ENCODE measurements around the gene PPP6R3.
"Not testable (repeated sequence)": the region's sequence is repeated elsewhere in the genome, so short reads cannot be mapped to it uniquely, and the experiment has no call there.

Gene PPP6R3

DNA sequence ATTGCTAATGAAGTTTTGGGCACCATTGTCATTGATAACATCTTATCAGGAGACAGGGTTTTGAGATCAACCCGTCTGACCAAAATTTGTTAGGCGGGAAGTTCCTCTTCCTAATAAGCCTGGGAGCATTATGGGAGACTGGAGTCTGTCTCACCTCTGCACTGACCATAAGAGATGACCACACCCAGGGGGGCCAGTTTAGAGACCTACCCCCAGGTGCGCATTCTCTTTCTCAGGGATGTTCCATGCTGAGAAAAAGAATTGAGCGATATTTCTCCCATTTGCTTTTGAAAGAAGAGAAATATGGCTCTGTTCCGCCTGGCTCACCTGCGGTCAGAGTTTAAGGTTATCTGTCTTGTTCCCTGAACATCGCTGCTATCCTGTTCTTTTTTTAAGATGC, 80.0 kb downstream of the PPP6R3 start:
- WGBS (ENCODE audit: extremely low coverage, insufficient coverage, insufficient read length): no CpG with 5 or more reads among the region's 7 CpGs
- not testable (repeated sequence) for H3K4me2 ChIP-seq (ENCODE audit: low read length); H4K12ac ChIP-seq (ENCODE audit: low read depth, low read length)

DNA sequence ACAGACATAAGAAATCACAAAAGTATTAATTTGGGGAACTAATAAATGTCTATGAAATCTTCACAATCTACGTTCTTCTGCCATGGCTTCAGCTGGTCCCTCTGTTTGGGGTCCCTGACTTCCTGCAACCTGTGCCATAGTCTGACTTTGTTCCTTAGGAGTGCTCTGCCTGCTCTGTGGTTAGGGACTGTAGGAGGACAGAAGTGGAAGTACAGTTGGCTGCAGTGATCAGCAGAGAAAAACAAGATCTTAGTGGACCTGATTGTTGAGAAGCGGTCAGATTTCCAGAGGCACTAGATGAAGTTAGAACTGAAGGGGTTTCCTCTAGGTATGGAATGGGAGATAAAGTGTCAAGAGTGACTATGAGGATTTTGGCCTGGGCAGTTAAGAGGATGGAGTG, 80.6 kb downstream of the PPP6R3 start:
- no peak overlapping the region for H3K14ac ChIP-seq (ENCODE audit: low read length)
- WGBS (ENCODE audit: extremely low coverage, insufficient coverage, insufficient read length): no CpG with 5 or more reads among the region's 2 CpGs
- H3K4me1 ChIP-seq (ENCODE audit: control insufficient read depth in 1 of 2, insufficient read depth in 2 of 2, low read length in 2 of 2): peaks cover 17 to 34% of the 10 kb centered on the region in 2 experiments
- H4K91ac ChIP-seq (ENCODE audit: low read depth, low read length): no peak overlapping the region
- no peak overlapping the region for H2BK5ac ChIP-seq (ENCODE audit: low read depth, low read length, poor library complexity)
- H3K36me3 ChIP-seq (ENCODE audit: control insufficient read depth in 1 of 2, insufficient read depth in 2 of 2, low read length in 2 of 2): peaks cover 17 to 20% of the 10 kb centered on the region in 2 experiments
- H3K18ac ChIP-seq (ENCODE audit: low read length): no peak overlapping the region
- peak overlapping the region; percentile 36 for H2AK5ac ChIP-seq (ENCODE audit: low read length)
- H3K79me2 ChIP-seq (ENCODE audit: control insufficient read depth, insufficient read depth, low read length, poor library complexity): peaks cover 9% of the 10 kb centered on the region
- no peaks in the 10 kb centered on the region for H3K27me3 ChIP-seq (ENCODE audit: insufficient read depth, low read length)
- H3K4ac ChIP-seq (ENCODE audit: low read depth, low read length): no peak overlapping the region
- H3K9ac ChIP-seq (ENCODE audit: low read length): no peak overlapping the region
- H2BK12ac ChIP-seq (ENCODE audit: low read length): no peak overlapping the region
- H3K27ac ChIP-seq (ENCODE audit: low read depth, low read length): no peak overlapping the region
- no peak overlapping the region for H2BK120ac ChIP-seq (ENCODE audit: insufficient read depth, low read length, poor library complexity)
- no peak overlapping the region for H3K23ac ChIP-seq (ENCODE audit: low read length)
- H2AFZ ChIP-seq (ENCODE audit: insufficient read depth, low read length, poor library complexity): no peak overlapping the region
- no peak overlapping the region for H3K4me3 ChIP-seq (ENCODE audit: low read depth, low read length)
- no peak overlapping the region for H3K4me2 ChIP-seq (ENCODE audit: low read length)
- no peak for DNase-seq
- no peak overlapping the region for H4K12ac ChIP-seq (ENCODE audit: low read depth, low read length)
- peaks cover 10% of the 10 kb centered on the region for H3K79me1 ChIP-seq (ENCODE audit: low read length)
- H3K9me3 ChIP-seq (ENCODE audit: insufficient read depth, low read depth, low read length): no peaks in the 10 kb centered on the region
- no peak overlapping the region for H4K8ac ChIP-seq (ENCODE audit: low read depth, low read length)

More for the DNA sequence above, 80.0 kb downstream of the PPP6R3 start:
- not testable (repeated sequence) for H2BK12ac ChIP-seq (ENCODE audit: low read length); H3K79me1 ChIP-seq (ENCODE audit: low read length); H3K9me3 ChIP-seq (ENCODE audit: insufficient read depth, low read depth, low read length); H2BK120ac ChIP-seq (ENCODE audit: insufficient read depth, low read length, poor library complexity); H2AK5ac ChIP-seq (ENCODE audit: low read length); H3K9ac ChIP-seq (ENCODE audit: low read length); H2AFZ ChIP-seq (ENCODE audit: insufficient read depth, low read length, poor library complexity); H3K14ac ChIP-seq (ENCODE audit: low read length); H3K27ac ChIP-seq (ENCODE audit: low read depth, low read length); H3K4ac ChIP-seq (ENCODE audit: low read depth, low read length); H3K4me3 ChIP-seq (ENCODE audit: low read depth, low read length); H2BK5ac ChIP-seq (ENCODE audit: low read depth, low read length, poor library complexity); DNase-seq; H4K91ac ChIP-seq (ENCODE audit: low read depth, low read length); H3K23ac ChIP-seq (ENCODE audit: low read length); H4K8ac ChIP-seq (ENCODE audit: low read depth, low read length); H3K18ac ChIP-seq (ENCODE audit: low read length); H3K79me2 ChIP-seq (ENCODE audit: control insufficient read depth, insufficient read depth, low read length, poor library complexity); H3K27me3 ChIP-seq (ENCODE audit: insufficient read depth, low read length)
- Histone ChIP-seq H3K36me3 (ENCODE audit: control insufficient read depth in 1 of 2, insufficient read depth in 2 of 2, low read length in 2 of 2) (peaks cover 17 to 18% of the 10 kb centered on the region in 2 experiments), H3K4me1 (ENCODE audit: control insufficient read depth in 1 of 2, insufficient read depth in 2 of 2, low read length in 2 of 2) (peaks cover 16 to 30% of the 10 kb centered on the region in 2 experiments)

DNA sequence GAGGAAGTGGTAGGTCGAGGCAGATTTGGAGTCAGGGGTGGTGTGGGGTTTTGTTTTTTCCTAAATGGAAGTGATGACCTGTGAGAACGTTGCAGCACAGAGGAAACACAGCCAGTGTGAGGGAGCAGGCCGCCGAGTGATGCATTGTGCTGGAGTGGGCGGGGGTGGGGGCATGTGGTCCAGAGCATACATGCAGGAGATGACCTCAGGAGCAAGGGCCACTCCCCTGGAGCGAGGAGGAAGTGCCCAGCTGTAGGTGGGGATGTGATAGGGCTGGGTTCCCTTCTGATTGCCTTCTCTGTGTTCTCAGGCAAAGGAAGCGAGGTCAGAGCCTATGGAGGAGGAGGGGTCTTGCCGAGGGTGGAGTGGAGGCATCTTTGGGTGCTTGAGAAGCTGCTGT, 81.4 kb downstream of the PPP6R3 start:
- DNase-seq: peak in 1 of 2 donors; percentile 4
- no peak overlapping the region for H2BK5ac ChIP-seq (ENCODE audit: low read depth, low read length, poor library complexity)
- H3K27ac ChIP-seq (ENCODE audit: low read depth, low read length): peak overlapping the region; percentile 58
- H3K9me3 ChIP-seq (ENCODE audit: insufficient read depth, low read depth, low read length): no peaks in the 10 kb centered on the region
- no peak overlapping the region for H4K12ac ChIP-seq (ENCODE audit: low read depth, low read length)
- no peak overlapping the region for H3K4me2 ChIP-seq (ENCODE audit: low read length)
- peak overlapping the region; percentile 19 for H3K4ac ChIP-seq (ENCODE audit: low read depth, low read length)
- H3K18ac ChIP-seq (ENCODE audit: low read length): peak overlapping the region; percentile 74
- H2BK12ac ChIP-seq (ENCODE audit: low read length): peak overlapping the region; percentile 42
- WGBS (ENCODE audit: extremely low coverage, insufficient coverage, insufficient read length): no CpG with 5 or more reads among the region's 8 CpGs
- H2AFZ ChIP-seq (ENCODE audit: insufficient read depth, low read length, poor library complexity): no peak overlapping the region
- H4K8ac ChIP-seq (ENCODE audit: low read depth, low read length): peak overlapping the region; percentile 32
- no peak overlapping the region for H3K4me3 ChIP-seq (ENCODE audit: low read depth, low read length)
- H3K4me1 ChIP-seq (ENCODE audit: control insufficient read depth in 1 of 2, insufficient read depth in 2 of 2, low read length in 2 of 2): peaks cover 20 to 39% of the 10 kb centered on the region in 2 experiments
- no peak overlapping the region for H2AK5ac ChIP-seq (ENCODE audit: low read length)
- no peak overlapping the region for H3K23ac ChIP-seq (ENCODE audit: low read length)
- no peak overlapping the region for H3K9ac ChIP-seq (ENCODE audit: low read length)
- H3K14ac ChIP-seq (ENCODE audit: low read length): peak overlapping the region; percentile 64
- H3K27me3 ChIP-seq (ENCODE audit: insufficient read depth, low read length): no peaks in the 10 kb centered on the region
- peaks cover 19 to 25% of the 10 kb centered on the region in 2 experiments for H3K36me3 ChIP-seq (ENCODE audit: control insufficient read depth in 1 of 2, insufficient read depth in 2 of 2, low read length in 2 of 2)
- H2BK120ac ChIP-seq (ENCODE audit: insufficient read depth, low read length, poor library complexity): peak overlapping the region; percentile 30
- H3K79me1 ChIP-seq (ENCODE audit: low read length): peaks cover 10% of the 10 kb centered on the region
- no peak overlapping the region for H4K91ac ChIP-seq (ENCODE audit: low read depth, low read length)
- H3K79me2 ChIP-seq (ENCODE audit: control insufficient read depth, insufficient read depth, low read length, poor library complexity): peaks cover 9% of the 10 kb centered on the region

DNA sequence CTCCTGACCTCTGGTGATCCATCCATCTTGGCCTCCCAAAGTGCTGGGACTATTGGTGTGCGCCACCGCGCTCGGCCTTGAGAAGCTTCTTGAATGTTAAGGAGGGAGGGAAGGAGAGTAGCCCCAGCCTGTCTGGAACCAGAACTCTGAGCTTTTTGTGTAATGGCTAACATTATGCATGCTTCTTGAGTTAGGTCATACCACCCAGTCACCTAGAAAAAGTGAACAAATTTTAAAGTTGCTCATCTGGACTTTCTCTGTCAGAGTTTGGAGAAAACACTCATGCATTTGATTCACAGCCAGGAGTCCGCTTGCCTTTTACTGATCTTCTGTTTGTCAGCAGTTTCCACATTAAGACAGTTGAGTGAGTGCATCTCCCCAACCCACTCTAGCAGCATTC, 82.1 kb downstream of the PPP6R3 start:
- Histone ChIP-seq H3K4me3 (ENCODE audit: low read depth, low read length) (no peak overlapping the region), H3K4me1 (ENCODE audit: control insufficient read depth in 1 of 2, insufficient read depth in 2 of 2, low read length in 2 of 2) (peaks cover 20 to 39% of the 10 kb centered on the region in 2 experiments), H3K9me3 (ENCODE audit: insufficient read depth, low read depth, low read length) (peaks cover 2% of the 10 kb centered on the region), H3K27me3 (ENCODE audit: insufficient read depth, low read length) (no peaks in the 10 kb centered on the region), H4K8ac (ENCODE audit: low read depth, low read length) (no peak overlapping the region), H3K27ac (ENCODE audit: low read depth, low read length) (peak overlapping the region; percentile 75), H2AK5ac (ENCODE audit: low read length) (no peak overlapping the region), H2BK12ac (ENCODE audit: low read length) (no peak overlapping the region), H4K91ac (ENCODE audit: low read depth, low read length) (peak overlapping the region; percentile 12), H3K18ac (ENCODE audit: low read length) (no peak overlapping the region), H2BK5ac (ENCODE audit: low read depth, low read length, poor library complexity) (no peak overlapping the region), H3K4ac (ENCODE audit: low read depth, low read length) (no peak overlapping the region), H3K4me2 (ENCODE audit: low read length) (no peak overlapping the region), H2AFZ (ENCODE audit: insufficient read depth, low read length, poor library complexity) (no peak overlapping the region), H3K9ac (ENCODE audit: low read length) (no peak overlapping the region), H2BK120ac (ENCODE audit: insufficient read depth, low read length, poor library complexity) (no peak overlapping the region), H3K23ac (ENCODE audit: low read length) (no peak overlapping the region), H3K36me3 (ENCODE audit: control insufficient read depth in 1 of 2, insufficient read depth in 2 of 2, low read length in 2 of 2) (peaks cover 19 to 28% of the 10 kb centered on the region in 2 experiments), H3K79me2 (ENCODE audit: control insufficient read depth, insufficient read depth, low read length, poor library complexity) (peaks cover 9% of the 10 kb centered on the region), H4K12ac (ENCODE audit: low read depth, low read length) (no peak overlapping the region), H3K14ac (ENCODE audit: low read length) (no peak overlapping the region), H3K79me1 (ENCODE audit: low read length) (peaks cover 10% of the 10 kb centered on the region)
- WGBS (ENCODE audit: extremely low coverage, insufficient coverage, insufficient read length): no CpG with 5 or more reads among the region's 5 CpGs
- peak; percentile 50 to 82 for DNase-seq

Measured in trophoblast cell (in vitro differentiated cells and primary cell).